Nephron (organoid): ENCODE data around the gene POLR3K.

Source experiments
- H3K27ac Mint-ChIP-seq, 3 experiments: 2 replicates each; pipeline ENCODE4 v1.8.0; 2020; ENCODE audit warnings: mixed read lengths in 3 of 3, mild to moderate bottlenecking in 2 of 3, moderate library complexity in 1 of 3
- H3K27me3 Mint-ChIP-seq: 2 replicates; pipeline ENCODE4 v1.8.0; 2021; ENCODE audit warnings: low read depth, mild to moderate bottlenecking, moderate library complexity, mixed read lengths
- H3K36me3 Mint-ChIP-seq: 2 replicates; pipeline ENCODE4 v1.8.0; 2020; ENCODE audit warnings: low read depth, mixed read lengths
- H3K4me1 Mint-ChIP-seq: 2 replicates; pipeline ENCODE4 v1.8.0; 2020; ENCODE audit warnings: mixed read lengths
- H3K4me3 Mint-ChIP-seq, 3 experiments: 2 replicates each; pipeline ENCODE4 v1.8.0; 2020; ENCODE audit warnings: mild to moderate bottlenecking in 3 of 3, mixed read lengths in 3 of 3, moderate library complexity in 2 of 3
- H3K9me3 Mint-ChIP-seq: 2 replicates; pipeline ENCODE4 v1.8.0; 2020; ENCODE audit warnings: mixed read lengths
- TF ChIP-seq, protein P1 (sequence below), 3 experiments: fragments of 200-600 bp; sonication (generic); IDR thresholded peaks; one replicate each; pipeline ENCODE4 v1.5.0; 2021; ENCODE audit warnings: antibody characterized with exemption in 3 of 3; ENCODE audit not compliant: unreplicated experiment in 3 of 3

Gene POLR3K

DNA sequence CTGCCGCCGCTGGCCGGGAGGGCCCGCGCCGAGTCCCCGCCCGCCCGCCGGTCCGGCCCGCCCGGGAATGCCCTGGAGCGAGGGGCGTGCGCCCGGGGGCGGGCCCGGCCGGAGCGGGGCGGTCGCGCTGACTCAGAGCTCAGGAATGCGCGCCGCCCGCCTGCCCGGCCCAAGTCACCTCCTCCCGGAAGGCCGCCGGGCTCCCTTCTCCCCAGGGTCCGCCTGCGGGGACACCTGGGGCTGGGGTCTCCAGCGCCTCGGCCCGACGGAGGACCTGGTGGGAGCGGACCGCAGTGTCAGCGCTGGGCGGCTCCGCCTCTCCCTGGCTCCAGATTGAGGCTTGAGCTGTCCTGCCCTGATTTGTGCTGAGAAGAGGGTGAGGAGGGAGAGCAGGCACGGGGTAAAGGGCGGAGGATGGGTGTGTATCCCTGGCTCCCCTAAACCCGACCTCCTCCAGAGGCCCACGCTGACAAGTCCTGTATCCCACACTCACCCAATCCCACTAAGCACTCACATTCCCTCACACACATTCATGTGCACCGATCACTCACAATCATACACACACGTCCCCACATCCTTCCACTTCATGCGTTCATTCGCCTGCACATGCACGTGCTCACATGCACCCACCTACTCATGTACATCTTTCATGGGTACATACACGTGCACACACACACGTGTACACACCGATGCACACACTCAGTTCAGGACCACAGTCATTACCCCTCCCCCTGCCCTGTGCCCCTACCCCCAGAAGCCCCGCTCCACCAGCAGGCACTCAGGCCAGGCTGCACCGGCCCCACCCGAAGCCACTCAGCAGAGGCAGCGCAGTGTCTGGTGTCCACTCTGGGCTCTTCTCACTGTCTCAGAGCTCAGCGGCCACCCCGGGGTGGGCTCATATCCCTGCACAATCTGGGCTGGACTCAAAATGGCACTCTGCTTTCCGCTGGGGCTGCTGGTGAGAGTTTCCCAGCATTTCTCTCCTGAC lies 19.4 kb upstream of the POLR3K start, which contains the start of gene RHBDF1:
TSS of gene RHBDF1 (minus strand) at position 71 of the 988 bp plus-strand sequence. CDS start 7,616 bp downstream, outside the sequence.
- Mint-ChIP-seq H3K4me1 (peaks cover 51% of the 10 kb centered on the region), H3K27me3 (no peaks in the 10 kb centered on the region), H3K27ac (peak within 1 kb of the TSS; percentile 87 to 97 (median 95))

DNA sequence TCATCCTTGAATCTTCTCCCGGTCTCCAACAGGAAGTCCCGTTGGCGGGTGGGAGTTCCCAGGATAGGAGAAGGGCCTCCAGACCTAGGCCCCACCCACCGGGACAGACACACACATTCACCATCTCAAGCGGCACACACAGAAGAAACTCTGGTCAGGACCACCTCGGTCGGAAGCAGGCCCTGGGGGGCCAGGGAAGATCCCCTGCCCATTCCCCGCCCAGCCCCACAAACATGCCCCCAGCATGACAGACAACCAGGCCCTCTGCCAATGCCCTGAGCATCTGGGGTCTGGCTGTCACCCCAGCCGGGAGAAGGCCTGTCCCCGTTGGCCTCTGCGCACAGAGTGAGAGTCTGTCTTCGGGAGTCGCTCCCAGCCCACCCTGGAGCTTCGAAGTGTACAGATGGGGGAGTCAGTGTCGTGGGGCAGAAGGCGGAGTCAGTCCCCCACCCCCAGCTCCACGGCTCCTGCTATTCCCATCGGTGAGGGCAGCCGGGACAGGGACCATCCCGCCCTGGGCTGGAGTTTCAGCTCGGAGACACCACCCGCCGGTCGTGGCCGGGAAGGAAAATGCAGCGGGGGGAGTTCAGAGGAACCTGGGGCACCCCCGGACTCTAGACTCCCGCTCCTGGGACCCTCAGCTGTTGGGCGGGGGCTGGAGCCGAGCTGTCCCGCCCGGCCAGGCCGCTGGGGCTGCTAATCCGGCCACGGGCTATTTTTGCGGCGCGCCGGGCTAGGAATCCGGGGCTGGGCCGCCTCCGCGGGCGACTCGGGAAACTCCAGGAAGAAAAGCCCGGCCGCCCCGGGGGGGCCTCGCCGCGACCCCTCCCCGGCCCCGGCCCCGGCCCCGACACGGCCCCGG lies 18.4 kb upstream of the POLR3K start:
- H3K9me3 Mint-ChIP-seq, result no peaks in the 10 kb centered on the region
- TF ChIP-seq, protein P1, sequence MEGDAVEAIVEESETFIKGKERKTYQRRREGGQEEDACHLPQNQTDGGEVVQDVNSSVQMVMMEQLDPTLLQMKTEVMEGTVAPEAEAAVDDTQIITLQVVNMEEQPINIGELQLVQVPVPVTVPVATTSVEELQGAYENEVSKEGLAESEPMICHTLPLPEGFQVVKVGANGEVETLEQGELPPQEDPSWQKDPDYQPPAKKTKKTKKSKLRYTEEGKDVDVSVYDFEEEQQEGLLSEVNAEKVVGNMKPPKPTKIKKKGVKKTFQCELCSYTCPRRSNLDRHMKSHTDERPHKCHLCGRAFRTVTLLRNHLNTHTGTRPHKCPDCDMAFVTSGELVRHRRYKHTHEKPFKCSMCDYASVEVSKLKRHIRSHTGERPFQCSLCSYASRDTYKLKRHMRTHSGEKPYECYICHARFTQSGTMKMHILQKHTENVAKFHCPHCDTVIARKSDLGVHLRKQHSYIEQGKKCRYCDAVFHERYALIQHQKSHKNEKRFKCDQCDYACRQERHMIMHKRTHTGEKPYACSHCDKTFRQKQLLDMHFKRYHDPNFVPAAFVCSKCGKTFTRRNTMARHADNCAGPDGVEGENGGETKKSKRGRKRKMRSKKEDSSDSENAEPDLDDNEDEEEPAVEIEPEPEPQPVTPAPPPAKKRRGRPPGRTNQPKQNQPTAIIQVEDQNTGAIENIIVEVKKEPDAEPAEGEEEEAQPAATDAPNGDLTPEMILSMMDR (IDR thresholded peaks at IDR 0.05; ENCODE audit: unreplicated experiment in 3 of 3), result no peak
- no peaks in the 10 kb centered on the region for H3K36me3 Mint-ChIP-seq
- peaks cover 61% of the 10 kb centered on the region for H3K4me1 Mint-ChIP-seq
- H3K27ac Mint-ChIP-seq, result peak overlapping the region; percentile 87 to 96 (median 95)
- peak overlapping the region; percentile 85 to 95 (median 91) for H3K4me3 Mint-ChIP-seq
- H3K27me3 Mint-ChIP-seq, result no peaks in the 10 kb centered on the region

More for the DNA sequence above, 19.4 kb upstream of the POLR3K start, which contains the start of gene RHBDF1:
- Mint-ChIP-seq H3K9me3 (no peaks in the 10 kb centered on the region), H3K4me3 (peak within 1 kb of the TSS; percentile 85 to 95 (median 91)), H3K36me3 (no peaks in the 10 kb centered on the region)
- TF ChIP-seq, protein P1 (IDR thresholded peaks at IDR 0.05; ENCODE audit: unreplicated experiment in 3 of 3), result no peak

DNA sequence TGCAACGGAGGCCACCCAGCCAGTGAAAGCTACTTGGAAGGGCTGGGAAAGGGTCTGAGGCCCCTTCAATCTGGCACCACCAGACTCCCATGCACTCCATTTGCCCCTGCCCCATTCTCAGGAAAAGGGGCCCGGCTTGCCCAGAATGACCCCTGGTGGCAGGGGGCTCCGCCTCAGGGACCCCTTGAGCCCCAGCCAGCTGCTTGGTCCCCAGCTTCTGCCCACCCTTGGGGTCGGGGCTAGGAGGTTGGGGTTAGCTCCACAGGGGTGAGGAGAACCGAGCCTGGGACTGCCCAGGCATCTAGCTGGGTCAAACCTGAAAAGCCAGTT lies 17.8 kb upstream of the POLR3K start:
- Mint-ChIP-seq H3K9me3 (no peaks in the 10 kb centered on the region), H3K4me1 (peaks cover 57% of the 10 kb centered on the region), H3K27ac (peak overlapping the region; percentile 87 to 96 (median 95)), H3K4me3 (peak overlapping the region; percentile 85 to 95 (median 91)), H3K27me3 (no peaks in the 10 kb centered on the region), H3K36me3 (no peaks in the 10 kb centered on the region)
- TF ChIP-seq, protein P1 (IDR thresholded peaks at IDR 0.05; ENCODE audit: unreplicated experiment in 3 of 3), result no peak

DNA sequence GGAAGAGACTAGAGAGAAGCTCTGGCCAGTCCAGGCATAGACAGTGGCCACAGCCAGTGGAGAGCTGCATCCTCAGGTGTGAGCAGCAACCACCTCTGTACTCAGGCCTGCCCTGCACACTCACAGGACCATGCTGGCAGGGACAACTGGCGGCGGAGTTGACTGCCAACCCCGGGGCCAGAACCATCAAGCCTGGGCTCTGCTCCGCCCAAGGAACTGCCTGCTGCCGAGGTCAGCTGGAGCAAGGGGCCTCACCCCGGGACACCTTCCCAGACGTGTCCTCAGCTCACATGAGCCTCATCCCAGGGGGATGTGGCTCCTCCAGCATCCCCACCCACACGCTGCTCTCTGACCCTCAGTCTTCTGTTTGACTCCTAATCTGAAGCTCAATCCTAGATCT lies 15.8 kb upstream of the POLR3K start:
- Mint-ChIP-seq H3K27ac (peak overlapping the region in 2 of 3 experiments; percentile 18 to 63), H3K36me3 (no peaks in the 10 kb centered on the region), H3K4me3 (peak overlapping the region; percentile 9 to 63 (median 63)), H3K9me3 (no peaks in the 10 kb centered on the region), H3K27me3 (no peaks in the 10 kb centered on the region), H3K4me1 (peaks cover 56% of the 10 kb centered on the region)
- TF ChIP-seq, protein P1 (IDR thresholded peaks at IDR 0.05; ENCODE audit: unreplicated experiment in 3 of 3), result no peak

DNA sequence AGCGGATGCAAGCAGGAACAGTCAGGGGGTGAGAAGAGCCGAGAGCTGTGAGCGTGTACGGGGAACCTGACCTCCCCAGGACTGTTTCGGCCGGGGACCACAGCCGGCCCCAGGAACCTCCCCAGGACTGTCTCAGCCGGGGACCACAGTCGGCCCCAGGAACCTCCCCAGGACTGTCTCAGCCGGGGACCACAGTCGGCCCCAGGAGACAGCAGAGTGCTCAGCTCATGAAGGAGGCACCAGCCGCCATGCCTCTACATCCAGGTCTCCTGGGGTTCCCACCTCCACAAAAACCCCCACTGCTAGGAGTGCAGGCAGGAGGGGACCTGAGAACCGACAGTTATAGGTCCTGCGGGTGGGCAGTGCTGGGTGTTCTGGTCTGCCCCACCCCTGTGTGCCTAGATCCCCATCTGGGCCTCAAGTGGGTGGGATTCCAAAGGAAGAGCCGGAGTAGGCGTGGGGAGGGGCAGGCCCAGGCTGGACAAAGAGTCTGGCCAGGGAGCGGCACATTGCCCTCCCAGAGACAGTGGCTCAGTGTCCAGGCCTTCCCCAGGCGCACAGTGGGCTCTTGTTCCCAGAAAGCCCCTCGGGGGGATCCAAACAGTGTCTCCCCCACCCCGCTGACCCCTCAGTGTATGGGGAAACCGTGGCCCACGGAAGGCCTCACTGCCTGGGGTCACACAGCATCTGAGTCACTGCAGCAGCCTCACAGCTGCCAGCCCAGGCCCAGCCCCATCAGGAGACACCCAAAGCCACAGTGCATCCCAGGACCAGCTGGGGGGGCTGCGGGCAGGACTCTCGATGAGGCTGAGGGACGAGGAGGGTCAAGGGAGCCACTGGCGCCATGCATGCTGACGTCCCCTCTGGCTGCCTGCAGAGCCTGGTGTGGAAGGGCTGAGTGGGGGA lies 14.7 kb upstream of the POLR3K start:
- H3K9me3 Mint-ChIP-seq, result no peaks in the 10 kb centered on the region
- H3K27ac Mint-ChIP-seq, result peak overlapping the region in 1 of 3 experiments; percentile 73
- H3K36me3 Mint-ChIP-seq, result no peaks in the 10 kb centered on the region
- no peaks in the 10 kb centered on the region for H3K27me3 Mint-ChIP-seq
- H3K4me3 Mint-ChIP-seq, result peak overlapping the region in 1 of 3 experiments; percentile 32
- TF ChIP-seq, protein P1 (IDR thresholded peaks at IDR 0.05; ENCODE audit: unreplicated experiment in 3 of 3), result no peak
- peaks cover 50% of the 10 kb centered on the region for H3K4me1 Mint-ChIP-seq
